Measurements from ENCODE around the gene PTPRT. TPM values are rescaled to one million over a fixed set of nuclear protein-coding genes. Genes with fewer than 3 reads are reported as not detected.

PTPRT gene
- total and polyA plus RNA-seq, 2 experiments from 2014 or later = not detected

GRCh38 chr20:42444799-42445198 lies 744.9 kb downstream of the PTPRT start:
- no peak for TF ChIP-seq ZNF462 (CRISPR knock-in tag; IDR thresholded peaks at IDR 0.05)
- H3K4me1 ChIP-seq (ENCODE audit: insufficient read depth) = no peaks in the 10 kb centered on the region
- no peak overlapping the region for H3K27ac ChIP-seq (ENCODE audit: low read depth)
- DNase-seq (ENCODE audit: low spot score) (no peak), ATAC-seq (no peak)
- H3K4me3 ChIP-seq = no peak overlapping the region
- no peaks in the 10 kb centered on the region for H3K27me3 ChIP-seq (ENCODE audit: insufficient read depth)
- Mint-ChIP-seq H3K27me3 (ENCODE audit: insufficient read depth, low read depth, poor library complexity) (peaks cover 4% of the 10 kb centered on the region), H3K4me3 (no peak overlapping the region), H3K9me3 (peaks cover 97% of the 10 kb centered on the region), H3K36me3 (ENCODE audit: low read depth) (peaks cover 34% of the 10 kb centered on the region), H3K27ac (no peak overlapping the region), H3K4me1 (no peaks in the 10 kb centered on the region)
- H3K36me3 ChIP-seq (ENCODE audit: insufficient read depth) = peaks cover 17% of the 10 kb centered on the region
- H2AFZ ChIP-seq = no peak overlapping the region
- H3K4me2 ChIP-seq = no peak overlapping the region
- H4K20me1 ChIP-seq (replicated peaks; ENCODE audit: insufficient read depth) = no peaks in the 10 kb centered on the region
- no peaks in the 10 kb centered on the region for H3K9me2 ChIP-seq (ENCODE audit: insufficient read depth)
- no peaks in the 10 kb centered on the region for H3F3A ChIP-seq (replicated peaks; ENCODE audit: low read depth)
- no peaks in the 10 kb centered on the region for H3K79me2 ChIP-seq (replicated peaks; ENCODE audit: insufficient read depth)

- no peaks in the 10 kb centered on the region for H3F3A ChIP-seq (replicated peaks; ENCODE audit: low read depth)
- H3K4me2 ChIP-seq = no peak overlapping the region
- peaks cover 17% of the 10 kb centered on the region for H3K36me3 ChIP-seq (ENCODE audit: insufficient read depth)
- no peaks in the 10 kb centered on the region for H4K20me1 ChIP-seq (replicated peaks; ENCODE audit: insufficient read depth)
- peaks cover 44% of the 10 kb centered on the region for H3K36me3 Mint-ChIP-seq (ENCODE audit: low read depth)
- H3K9me3 Mint-ChIP-seq = peaks cover 100% of the 10 kb centered on the region
- no peak overlapping the region for H3K4me3 Mint-ChIP-seq
- DNase-seq (ENCODE audit: low spot score) = no peak
- H3K9me2 ChIP-seq (ENCODE audit: insufficient read depth) = no peaks in the 10 kb centered on the region
- no peaks in the 10 kb centered on the region for H3K4me1 Mint-ChIP-seq
- H3K27ac ChIP-seq (ENCODE audit: low read depth) = no peak overlapping the region
- H3K27me3 ChIP-seq (ENCODE audit: insufficient read depth) = no peaks in the 10 kb centered on the region
- H2AFZ ChIP-seq = no peak overlapping the region
- no peaks in the 10 kb centered on the region for H3K79me2 ChIP-seq (replicated peaks; ENCODE audit: insufficient read depth)
- peaks cover 4% of the 10 kb centered on the region for H3K27me3 Mint-ChIP-seq (ENCODE audit: insufficient read depth, low read depth, poor library complexity)
- no peaks in the 10 kb centered on the region for H3K4me1 ChIP-seq (ENCODE audit: insufficient read depth)
- no peak for ATAC-seq
- no peak overlapping the region for H3K4me3 ChIP-seq
- H3K27ac Mint-ChIP-seq = no peak overlapping the region
- no peak for TF ChIP-seq STAT1 (IDR thresholded peaks at IDR 0.05; ENCODE audit: unreplicated experiment)
- TF ChIP-seq POLR2AphosphoS5 (IDR thresholded peaks at IDR 0.05; ENCODE audit: low read depth) = no peak
- TF ChIP-seq, protein P1, sequence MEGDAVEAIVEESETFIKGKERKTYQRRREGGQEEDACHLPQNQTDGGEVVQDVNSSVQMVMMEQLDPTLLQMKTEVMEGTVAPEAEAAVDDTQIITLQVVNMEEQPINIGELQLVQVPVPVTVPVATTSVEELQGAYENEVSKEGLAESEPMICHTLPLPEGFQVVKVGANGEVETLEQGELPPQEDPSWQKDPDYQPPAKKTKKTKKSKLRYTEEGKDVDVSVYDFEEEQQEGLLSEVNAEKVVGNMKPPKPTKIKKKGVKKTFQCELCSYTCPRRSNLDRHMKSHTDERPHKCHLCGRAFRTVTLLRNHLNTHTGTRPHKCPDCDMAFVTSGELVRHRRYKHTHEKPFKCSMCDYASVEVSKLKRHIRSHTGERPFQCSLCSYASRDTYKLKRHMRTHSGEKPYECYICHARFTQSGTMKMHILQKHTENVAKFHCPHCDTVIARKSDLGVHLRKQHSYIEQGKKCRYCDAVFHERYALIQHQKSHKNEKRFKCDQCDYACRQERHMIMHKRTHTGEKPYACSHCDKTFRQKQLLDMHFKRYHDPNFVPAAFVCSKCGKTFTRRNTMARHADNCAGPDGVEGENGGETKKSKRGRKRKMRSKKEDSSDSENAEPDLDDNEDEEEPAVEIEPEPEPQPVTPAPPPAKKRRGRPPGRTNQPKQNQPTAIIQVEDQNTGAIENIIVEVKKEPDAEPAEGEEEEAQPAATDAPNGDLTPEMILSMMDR (conservative IDR thresholded peaks at IDR 0.05; ENCODE audit: low read depth in 2 of 2) = no peak
- no peak for TF ChIP-seq EZH2 (IDR thresholded peaks at IDR 0.05; ENCODE audit: low read depth, unreplicated experiment)
- no peak for TF ChIP-seq ZNF331 (CRISPR knock-in tag; IDR thresholded peaks at IDR 0.05; ENCODE audit: low read depth)
- TF ChIP-seq NANOG (IDR thresholded peaks at IDR 0.05; ENCODE audit: borderline replicate concordance) = no peak
- TF ChIP-seq ZNF114 (CRISPR knock-in tag; IDR thresholded peaks at IDR 0.05) = no peak
- TF ChIP-seq, protein P2, sequence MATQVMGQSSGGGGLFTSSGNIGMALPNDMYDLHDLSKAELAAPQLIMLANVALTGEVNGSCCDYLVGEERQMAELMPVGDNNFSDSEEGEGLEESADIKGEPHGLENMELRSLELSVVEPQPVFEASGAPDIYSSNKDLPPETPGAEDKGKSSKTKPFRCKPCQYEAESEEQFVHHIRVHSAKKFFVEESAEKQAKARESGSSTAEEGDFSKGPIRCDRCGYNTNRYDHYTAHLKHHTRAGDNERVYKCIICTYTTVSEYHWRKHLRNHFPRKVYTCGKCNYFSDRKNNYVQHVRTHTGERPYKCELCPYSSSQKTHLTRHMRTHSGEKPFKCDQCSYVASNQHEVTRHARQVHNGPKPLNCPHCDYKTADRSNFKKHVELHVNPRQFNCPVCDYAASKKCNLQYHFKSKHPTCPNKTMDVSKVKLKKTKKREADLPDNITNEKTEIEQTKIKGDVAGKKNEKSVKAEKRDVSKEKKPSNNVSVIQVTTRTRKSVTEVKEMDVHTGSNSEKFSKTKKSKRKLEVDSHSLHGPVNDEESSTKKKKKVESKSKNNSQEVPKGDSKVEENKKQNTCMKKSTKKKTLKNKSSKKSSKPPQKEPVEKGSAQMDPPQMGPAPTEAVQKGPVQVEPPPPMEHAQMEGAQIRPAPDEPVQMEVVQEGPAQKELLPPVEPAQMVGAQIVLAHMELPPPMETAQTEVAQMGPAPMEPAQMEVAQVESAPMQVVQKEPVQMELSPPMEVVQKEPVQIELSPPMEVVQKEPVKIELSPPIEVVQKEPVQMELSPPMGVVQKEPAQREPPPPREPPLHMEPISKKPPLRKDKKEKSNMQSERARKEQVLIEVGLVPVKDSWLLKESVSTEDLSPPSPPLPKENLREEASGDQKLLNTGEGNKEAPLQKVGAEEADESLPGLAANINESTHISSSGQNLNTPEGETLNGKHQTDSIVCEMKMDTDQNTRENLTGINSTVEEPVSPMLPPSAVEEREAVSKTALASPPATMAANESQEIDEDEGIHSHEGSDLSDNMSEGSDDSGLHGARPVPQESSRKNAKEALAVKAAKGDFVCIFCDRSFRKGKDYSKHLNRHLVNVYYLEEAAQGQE (IDR thresholded peaks at IDR 0.05; ENCODE audit: unreplicated experiment) = no peak
These were observed 746.5 kb downstream of the PTPRT start for GRCh38 chr20:42443200-42443599.
